H1 (cell line): ENCODE data around the gene TMEM269. TPM values are rescaled to one million over a fixed set of nuclear protein-coding genes. Genes with fewer than 3 reads are reported as not detected.

ENCODE experiments used
- EGR1 ChIP-seq: IDR thresholded peaks from 2 replicates; pipeline ENCODE4 v1.6.1; 2011; ENCODE audit warnings: low read depth, low read length, borderline replicate concordance
- EZH2 ChIP-seq: fragments of 200-600 bp; sonication (generic); IDR thresholded peaks from 2 replicates; pipeline ENCODE4 v1.7.1; 2012; ENCODE audit warnings: low read depth, mild to moderate bottlenecking, moderate library complexity, low read length, inconsistent platforms; ENCODE audit not compliant: severe bottlenecking
- RAD21 ChIP-seq, 2 experiments: IDR thresholded peaks in 1 of 2; conservative IDR thresholded peaks in 1 of 2; 2 replicates each; pipeline ENCODE4 v1.6.1; 2011; ENCODE audit warnings: low read depth in 2 of 2, low read length in 2 of 2, improper control_type of control experiment in 1 of 2, inconsistent platforms in 1 of 2, mild to moderate bottlenecking in 1 of 2, moderate library complexity in 1 of 2
- RFX5 ChIP-seq: IDR thresholded peaks from 2 replicates; pipeline ENCODE4 v1.6.1; 2011; ENCODE audit warnings: low read depth, low read length, improper control_type of control experiment, borderline replicate concordance
- TAF1 ChIP-seq: IDR thresholded peaks from 2 replicates; pipeline ENCODE4 v1.6.1; 2011; ENCODE audit warnings: mild to moderate bottlenecking, low read depth, low read length
- USF2 ChIP-seq: IDR thresholded peaks from 2 replicates; pipeline ENCODE4 v1.6.1; 2011; ENCODE audit warnings: low read length, improper control_type of control experiment
- polyA plus RNA-seq, 7 experiments: library from polyadenylated mRNA; depleted of rRNA in 3 of 7; stranded (reverse) in 5 of 7; unstranded in 2 of 7; fragments of >200 nt in 5 of 7; fragments of 200-250 nt in 2 of 7; gene quantifications; 1 replicate in 5 of 7; 2 replicates in 1 of 7; 4 replicates in 1 of 7; pipeline versions ENCODE4 v1.2.1 to v1.2.3, GENCODE V29; 2011 to 2013; ENCODE audit warnings: missing spikeins in 2 of 7, mixed read lengths in 2 of 7
- total RNA-seq: library from RNA; stranded (reverse); fragmentation: NEBNext Ultra II Directional; extraction: Animal tissue kit (Norgen Biotek cat#: 25700); gene quantifications from 2 replicates; pipeline ENCODE4 v1.2.1, GENCODE V29; 2021
- TF ChIP-seq, protein P1 (sequence below): IDR thresholded peaks from 2 replicates; pipeline ENCODE4 v1.6.1; 2012; ENCODE audit warnings: inconsistent platforms

The TMEM269 gene
- total and polyA plus RNA-seq, 2 of the 8 experiments (the other 6 are each of a cell fraction or from before 2014, with no cell fraction given), result 0.14 to 0.35 TPM

- TF ChIP-seq USF2, result no peak
- TF ChIP-seq TAF1, result no peak
- TF ChIP-seq EGR1, result no peak
- TF ChIP-seq, protein P1, sequence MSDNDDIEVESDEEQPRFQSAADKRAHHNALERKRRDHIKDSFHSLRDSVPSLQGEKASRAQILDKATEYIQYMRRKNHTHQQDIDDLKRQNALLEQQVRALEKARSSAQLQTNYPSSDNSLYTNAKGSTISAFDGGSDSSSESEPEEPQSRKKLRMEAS, result no peak
- TF ChIP-seq RAD21 (IDR thresholded peaks at IDR 0.05 in 1 of 2, conservative IDR thresholded peaks at IDR 0.05 in 1 of 2; ENCODE audit: low read depth in 2 of 2, low read length in 2 of 2), result no peak
- no peak for TF ChIP-seq RFX5
- TF ChIP-seq EZH2, result no peak
Observed at GRCh38 chr1:42838482-42839190, 53.8 kb downstream of the TMEM269 start (continued).
